Measurements from ENCODE around the gene KRTAP12-1.

The KRTAP12-1 gene

DNA sequence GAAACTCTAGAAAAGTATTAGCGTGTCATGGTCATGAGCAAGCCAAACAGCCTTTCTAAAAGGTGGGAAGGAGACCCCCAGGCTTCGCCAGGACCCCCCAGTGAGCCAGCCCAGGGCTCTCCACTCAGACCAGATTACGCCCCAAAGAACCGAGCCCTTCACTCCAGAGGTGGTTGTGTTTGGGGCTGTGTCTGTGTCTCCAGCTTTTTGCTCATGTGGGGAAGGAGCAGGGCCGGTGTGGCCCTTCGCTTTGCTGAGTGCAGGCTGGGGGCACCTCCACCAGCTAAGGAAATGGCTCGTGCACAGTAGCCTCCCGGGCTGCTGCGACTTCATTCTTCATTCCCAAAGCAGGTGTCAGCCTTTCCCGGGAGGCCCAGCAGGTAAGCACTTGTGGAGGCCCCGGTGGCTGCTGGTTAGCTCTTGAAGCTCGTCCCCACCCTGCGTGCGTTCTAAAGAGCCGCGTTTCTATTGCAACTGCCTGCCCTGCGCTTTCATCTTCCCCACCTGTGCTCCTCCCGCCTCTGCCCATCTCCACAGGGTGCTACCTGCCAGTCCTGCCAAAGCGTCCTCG, 28.9 kb upstream of the KRTAP12-1 start:
- no peak for DNase-seq

DNA sequence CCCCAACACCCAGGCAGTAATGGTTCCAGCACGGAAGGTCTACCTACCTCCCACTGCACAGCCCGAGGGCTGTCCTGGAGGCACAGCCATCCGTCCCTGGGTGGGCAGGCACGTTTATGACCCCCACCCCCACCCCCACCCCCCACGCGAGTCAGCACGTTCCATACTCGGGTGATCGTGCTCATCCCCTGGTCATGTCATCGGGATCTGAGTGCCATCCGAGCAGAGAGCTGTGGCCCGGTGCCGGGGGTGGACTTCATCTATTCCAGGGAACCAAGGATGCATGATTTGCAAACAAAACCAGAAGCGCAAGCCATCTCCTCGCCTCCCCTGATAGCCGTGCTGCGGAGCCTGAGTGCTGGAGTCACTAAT, 28.3 kb upstream of the KRTAP12-1 start:
- DNase-seq: no peak

DNA sequence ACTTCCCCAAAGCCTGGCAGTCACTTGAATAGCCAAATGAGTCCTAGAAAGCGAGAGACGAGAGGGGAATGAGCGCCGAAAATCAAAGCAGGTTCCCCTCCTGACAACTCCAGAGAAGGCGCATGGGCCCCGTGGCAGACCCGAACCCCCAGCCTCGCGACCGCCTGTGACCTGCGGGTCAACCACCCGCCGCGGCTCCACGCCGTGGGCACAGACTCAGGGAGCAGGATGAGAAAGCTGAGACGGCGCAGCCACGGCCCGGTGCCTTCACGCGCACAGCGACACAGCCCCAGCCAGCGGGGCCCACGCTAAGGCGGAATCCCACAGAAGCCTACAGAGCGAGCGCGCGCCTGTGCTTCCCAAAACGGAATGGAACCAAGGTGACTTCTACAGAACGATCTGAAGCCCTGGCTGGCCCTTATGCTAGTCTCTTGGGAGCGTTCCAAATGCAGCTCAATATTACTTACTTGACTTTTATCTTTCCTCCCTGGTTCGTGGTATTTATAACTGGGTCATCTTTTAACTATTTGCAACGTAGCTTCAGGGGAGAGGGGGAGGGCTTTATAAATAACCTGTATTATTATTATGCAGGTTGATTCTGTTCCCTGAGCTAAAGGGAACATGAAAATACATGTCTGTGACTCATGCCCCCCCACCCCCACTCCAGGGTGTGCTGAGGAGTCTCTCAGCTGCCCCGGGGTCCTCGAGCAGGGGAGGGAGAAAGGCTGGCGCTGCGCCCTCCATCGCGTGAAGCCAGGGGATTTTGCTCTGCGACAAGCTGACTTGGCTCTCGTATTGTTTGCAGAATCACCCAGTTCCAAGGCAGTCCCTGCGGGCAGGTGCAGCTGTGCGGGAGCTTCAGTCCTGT, 27.7 kb upstream of the KRTAP12-1 start:
- DNase-seq: no peak

DNA sequence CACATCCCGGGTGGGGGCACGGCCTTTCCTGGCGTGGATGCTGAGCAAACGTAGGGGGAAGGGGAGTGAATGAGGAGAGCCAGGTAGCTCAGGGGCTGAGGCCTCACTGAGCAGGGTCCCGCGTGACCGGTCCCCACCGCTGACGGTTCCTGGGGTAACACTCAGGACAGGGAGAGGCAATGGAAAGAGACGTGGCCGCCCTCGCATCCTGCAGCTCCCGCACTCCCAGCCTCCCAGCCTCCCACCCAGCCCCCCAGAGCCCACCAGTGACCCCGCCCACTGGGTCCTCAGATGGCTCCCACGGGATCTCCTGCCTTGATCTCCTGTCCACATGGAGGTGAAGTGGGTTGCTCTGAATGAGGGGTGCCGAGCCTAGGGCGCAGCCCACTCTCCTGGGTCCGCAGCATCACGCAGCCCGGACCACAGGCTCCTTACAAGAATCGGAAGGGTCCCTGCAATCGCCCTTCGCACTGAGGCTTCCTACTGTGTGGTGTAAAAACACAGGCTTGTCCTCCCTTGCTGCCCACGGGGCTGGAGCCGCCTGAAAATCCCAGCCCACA, 27.0 kb upstream of the KRTAP12-1 start:
- DNase-seq: no peak

DNA sequence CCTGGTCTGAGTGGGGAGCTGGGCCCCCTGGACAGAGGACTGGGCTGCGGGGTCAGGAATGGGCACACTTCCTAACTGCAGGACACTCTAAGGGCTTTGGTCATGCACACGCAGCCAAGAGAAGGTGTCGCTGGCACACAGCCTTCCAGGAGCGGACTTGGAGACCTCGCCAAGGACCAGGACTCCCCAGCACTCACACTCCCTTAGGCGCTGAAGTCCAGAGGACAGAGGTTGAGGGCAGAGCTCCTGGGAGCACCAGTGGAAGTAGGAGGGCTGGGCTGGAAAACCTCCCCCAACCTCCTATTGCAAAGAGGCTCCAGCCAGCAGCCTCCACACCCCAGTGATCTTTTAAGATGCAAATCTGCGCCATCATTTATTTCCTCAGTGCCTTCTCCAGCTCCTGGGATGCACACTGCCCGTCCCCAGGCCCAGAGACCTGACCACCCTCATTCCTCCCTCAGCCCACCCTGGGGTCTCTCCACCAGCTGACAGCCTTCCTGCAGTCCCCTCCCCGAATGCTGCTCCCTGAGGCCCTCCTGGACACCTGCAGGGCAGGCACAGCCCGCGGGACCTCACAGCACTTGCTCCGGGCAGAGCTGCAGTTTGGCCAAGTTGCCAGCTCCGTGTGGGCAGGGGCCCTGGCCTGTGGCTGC, 26.4 kb upstream of the KRTAP12-1 start:
- no peak for DNase-seq

DNA sequence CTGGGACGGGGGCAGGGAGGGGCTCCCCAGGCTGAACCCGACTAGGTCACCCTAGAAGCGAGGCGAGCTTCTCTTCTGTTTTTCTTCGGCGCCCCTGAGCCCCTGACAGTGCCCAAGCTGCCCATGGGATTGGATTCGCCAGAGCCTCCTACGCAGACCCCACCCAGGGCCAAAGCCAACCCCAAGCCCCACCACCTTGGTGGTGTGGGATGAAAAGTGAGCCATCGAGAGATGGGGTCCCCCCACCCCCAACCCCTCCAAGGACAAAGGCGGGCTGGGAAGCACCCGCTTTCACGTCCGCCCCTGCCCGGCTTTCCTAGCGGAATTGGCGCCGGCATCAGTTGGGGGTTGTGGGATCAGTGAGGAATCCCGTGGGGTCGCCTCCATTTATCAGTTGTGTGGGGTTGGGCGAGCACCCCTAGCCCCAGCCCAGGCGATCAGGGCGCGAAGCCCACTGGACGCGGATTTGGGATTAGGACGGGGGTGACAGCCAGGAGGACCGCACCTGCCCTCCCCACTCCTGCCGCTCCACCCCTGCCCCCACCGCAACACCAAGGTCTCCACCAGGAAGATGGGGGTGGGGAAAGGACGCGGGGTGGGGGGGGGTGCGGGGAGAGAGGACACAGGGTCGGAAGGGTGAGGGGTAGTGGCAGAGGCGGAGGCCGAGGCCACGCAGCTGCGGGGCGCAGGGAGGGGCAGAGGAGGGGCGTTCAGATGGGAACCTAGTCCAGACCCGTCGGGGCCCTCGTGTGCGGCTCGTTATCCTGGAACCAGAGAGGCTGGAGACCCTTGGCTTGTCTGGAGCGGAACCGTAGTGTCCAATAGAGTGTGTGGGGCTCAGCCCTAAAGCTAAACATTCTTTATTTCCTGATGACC, 25.0 kb upstream of the KRTAP12-1 start:
- no peak for DNase-seq

DNA sequence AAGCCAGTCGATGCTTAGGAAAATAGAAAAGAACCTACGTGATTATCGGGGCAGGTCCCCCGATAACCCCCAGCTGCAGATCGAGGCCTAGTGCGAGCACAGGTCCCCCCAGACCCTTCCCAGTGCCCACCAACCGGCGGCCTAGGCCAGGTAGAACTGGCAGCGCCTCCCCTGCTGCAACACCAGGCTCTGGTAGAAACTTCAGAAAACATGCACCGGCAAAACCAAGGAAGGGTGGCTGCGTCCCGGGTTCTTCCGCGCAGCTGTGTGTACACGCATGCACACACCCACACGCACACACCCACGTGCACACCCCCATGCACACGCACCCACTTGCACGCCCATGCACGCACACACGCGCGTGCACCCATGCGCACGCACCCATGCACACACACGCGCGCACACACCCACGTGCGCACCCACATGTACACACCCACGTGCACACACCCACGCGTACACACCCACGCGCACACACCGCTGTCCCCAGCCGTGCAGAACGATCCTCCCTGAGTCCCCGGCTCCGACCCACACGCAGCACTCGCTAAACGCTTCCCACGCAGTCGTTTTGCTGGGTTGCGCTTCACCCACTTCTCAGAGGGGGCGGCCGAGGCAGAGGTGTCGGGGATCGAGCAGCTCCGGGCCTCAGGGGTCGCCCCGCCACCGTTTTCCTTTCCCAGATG, 24.2 kb upstream of the KRTAP12-1 start:
- DNase-seq: no peak

DNA sequence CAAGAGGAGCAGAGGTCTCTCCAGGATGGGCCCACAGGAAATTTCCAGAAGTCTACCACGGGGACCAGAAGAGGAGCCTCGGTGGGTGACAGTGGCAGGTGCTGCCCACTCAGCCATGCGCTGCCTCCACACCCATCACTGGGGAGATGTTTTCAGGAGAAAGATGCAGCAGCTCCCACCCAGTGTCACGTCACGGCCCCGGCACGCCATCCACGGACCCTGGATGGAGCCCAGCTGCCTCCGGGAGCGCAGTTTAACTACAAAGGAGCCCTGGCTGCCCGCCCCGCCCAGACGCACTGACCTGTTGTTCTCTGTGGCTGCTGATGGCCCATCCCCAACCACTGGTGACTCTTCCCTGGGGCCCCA, 22.7 kb upstream of the KRTAP12-1 start:
- DNase-seq: no peak

DNA sequence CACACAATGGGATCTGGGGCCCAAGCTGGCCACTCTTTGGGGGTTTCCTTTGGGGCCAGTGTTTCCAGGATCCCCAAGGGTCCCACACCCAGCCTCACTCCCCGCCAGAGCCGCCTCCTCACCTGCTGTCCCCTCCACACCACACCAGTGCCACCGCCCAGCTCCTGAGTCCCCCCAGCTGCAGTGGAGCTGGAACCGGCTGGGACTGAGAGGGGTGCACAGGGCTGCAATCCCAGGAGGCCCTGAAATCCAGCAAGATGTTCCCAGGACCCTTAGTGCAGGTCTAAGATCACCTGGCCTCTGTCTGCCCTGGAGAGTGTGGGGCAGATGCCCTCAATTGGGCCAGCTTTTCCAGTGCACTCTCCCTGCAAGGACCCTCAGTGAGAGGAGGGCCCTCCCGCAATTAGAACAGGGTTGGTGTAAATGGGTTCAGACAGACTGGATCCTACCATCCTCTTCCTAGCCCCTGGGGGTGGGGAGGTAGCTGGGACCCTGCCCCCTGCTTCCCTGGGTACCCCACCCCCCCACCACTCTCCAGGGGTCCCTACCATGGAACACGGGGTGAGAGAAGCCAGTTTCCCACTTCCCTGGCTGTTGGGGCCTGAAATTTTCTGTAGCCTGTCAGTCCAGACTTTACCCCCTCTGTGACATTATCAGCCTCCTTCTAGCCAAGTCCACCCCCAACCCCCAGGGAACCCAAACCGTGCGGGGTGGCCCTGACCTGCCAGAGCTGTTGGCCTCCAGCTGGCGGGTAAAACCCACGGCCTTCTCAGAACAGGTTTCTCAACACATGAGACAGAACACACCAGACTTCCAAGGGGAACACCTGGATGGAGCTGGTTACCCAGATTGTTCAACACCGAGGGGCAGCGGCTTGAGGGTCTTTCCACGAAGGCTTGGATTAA, 22.0 kb upstream of the KRTAP12-1 start:
- no peak for DNase-seq

DNA sequence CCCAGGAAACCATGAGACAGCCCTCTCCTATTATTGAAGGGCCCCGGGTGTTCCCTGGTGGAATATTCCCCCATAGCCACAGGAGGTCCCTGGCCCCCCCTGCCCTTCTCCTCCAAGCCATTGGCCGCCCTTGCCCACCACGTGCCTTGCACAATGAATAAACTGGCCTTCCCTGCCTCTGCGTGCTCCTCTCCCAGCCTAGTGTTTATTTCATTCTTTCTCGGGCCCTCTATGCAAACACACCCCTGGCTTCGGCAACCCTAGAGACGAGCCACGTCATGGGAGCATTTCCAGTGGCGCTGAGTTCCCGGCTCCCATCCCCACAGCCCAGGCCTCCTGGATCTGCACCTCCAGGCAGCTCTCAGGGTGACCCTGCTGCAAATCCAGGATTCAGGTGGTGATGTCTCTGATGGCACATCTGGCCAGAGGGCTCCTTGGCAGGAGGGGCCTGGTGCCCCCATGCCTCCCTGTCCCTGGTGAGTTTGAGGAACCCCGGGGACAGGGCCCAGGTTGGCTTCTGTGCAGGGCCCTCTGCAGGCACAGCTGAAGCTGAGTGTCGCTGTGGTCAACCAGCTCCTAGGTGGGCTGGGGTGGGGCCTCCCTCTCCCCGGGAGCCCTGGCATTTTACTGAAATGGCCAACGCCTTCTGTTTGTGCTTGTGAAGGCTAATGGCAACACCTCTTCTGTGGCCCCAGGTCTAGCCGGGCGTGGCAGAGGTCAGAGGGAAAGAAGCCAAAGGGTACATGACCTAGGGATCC, 21.2 kb upstream of the KRTAP12-1 start:
- no peak for DNase-seq

DNA sequence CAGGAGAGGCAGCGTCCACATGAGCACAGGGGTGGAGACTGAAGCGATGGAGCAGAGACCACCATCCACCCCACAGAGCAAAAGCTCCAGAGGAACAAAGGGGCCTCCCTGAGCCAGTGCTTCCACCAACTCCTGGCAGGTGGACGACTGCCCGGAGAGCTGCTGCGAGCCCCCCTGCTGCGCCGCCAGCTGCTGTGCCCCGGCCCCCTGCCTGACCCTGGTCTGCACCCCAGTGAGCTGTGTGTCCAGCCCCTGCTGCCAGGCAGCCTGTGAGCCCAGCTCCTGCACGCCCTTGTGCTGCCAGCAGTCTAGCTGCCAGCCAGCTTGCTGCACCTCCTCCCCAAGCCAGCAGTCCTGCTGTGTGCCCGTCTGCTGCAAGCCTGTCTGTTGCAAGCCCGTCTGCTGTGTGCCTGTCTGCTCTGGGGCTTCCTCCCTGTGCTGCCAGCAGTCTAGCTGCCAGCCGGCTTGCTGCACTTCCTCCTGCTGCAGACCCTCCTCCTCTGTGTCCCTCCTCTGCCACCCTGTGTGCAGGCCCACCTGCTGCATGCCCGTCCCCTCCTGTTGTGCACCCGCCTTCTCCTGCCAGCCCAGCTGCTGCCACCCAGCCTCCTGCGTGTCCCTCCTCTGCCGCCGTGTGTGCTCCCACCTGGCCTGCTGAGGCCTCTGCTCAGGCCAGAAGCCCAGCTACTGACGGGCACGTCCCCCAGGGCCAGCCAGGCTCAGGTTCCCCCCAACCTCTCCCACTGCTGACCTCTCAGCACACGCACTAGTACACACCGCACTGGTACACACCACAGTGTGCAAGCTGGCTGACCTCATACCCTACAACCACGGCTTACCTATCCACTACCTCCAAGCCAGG, 20.4 kb upstream of the KRTAP12-1 start:
- no peak for DNase-seq

DNA sequence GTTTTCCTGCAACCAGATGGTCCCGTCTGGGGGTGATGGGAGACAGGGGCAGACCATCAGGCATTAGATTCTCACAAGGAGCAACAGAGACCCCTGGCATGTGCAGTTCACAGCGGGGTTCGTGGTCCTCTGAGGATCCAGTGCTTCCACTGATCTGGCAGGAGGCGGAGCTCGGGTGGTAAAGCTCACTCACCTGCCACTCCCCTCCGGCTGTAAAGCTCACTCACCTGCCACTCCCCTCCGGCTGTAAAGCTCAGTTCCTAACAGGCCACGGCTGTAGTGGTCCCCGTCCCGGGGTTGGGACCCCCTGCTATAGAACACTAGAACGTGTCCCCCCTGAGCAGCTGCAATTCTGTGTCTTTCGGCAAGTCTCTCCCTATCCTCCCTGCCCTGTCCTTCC, 19.6 kb upstream of the KRTAP12-1 start:
- no peak for DNase-seq

DNA sequence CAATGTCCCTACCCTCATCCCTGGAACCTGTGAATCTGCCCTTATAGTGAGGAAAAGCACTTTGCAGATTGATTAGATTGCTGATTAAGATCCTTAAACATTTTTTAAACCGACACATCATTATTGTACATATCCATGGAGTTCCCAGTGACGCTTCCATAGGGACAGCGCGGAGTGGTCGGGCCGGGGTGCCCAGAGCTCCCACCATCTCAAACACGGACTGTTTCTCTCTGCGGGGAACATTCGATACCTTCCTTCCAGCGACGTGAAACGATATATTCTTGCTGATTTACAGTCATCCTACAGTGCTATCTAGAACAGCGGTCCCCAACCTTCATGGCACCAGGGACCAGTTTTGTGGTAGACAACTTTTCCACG, 19.0 kb upstream of the KRTAP12-1 start:
- DNase-seq: no peak

DNA sequence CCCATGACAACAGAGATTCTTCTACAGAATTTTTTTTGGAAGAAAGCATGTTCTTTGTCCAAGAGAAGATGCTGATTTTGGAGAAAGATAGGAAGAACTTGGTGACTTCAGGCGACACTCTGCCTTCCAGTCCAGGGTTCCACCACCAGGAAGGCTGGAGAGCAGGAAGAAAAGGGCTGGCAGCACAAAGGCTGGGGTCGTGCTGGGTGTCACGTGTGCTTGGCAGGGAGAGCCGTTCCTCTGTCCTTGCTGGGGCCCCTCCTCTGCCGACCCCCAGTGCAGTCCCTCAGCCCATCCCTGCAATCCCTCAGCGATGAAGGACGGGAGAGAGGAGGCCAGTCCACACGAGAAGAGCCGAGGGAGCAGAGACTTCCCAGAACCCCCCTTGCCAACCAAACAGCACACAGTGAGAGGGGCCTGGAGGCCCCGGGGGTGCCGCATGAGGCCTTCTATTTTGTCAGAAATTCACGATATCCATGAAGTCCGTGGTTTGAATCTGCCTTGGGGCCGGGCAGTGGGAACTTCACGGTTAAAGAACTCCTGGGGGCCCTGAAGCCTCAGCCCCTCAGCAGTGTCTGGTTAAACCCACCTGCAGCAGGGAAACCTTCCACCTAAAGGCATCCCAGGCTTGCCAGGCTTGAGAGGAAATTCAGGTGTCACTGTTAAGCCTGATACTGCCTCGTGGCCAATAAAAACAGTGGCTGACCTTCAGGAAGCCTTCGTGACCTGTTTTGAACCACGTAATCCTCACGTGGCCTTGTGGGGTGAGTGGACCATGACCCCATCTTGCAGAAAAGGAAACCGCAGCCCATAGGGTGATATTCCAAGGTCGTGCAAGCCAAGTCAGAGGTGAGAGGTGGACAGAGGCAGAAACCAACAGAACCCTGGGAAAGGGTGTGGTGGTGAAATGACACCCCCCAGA, 18.4 kb upstream of the KRTAP12-1 start:
- no peak for DNase-seq

DNA sequence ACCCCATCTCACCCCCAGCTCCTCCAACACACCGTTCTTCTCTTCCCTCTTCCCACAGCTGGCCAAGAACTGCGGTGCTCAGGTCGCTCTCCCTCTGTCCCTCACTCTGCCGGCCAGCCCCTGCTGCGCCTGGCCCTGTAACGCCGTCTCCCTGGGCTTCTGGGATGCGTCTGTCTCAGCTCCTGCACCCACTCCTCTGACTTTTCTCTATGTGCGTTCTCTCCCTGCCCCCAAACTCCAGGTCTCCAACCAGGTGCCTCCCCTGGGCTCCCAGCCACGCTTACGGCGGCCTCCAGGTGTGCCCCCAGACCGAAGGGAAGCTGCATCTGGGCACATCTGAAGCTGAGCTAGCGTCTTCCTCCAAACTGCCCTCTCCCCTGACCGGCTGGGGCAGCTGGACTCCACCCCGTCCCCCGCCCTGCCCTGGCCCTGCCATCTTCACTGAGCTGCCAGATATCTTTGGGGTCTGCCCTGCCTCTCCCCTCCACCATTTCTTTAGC, 17.6 kb upstream of the KRTAP12-1 start:
- DNase-seq: no peak

DNA sequence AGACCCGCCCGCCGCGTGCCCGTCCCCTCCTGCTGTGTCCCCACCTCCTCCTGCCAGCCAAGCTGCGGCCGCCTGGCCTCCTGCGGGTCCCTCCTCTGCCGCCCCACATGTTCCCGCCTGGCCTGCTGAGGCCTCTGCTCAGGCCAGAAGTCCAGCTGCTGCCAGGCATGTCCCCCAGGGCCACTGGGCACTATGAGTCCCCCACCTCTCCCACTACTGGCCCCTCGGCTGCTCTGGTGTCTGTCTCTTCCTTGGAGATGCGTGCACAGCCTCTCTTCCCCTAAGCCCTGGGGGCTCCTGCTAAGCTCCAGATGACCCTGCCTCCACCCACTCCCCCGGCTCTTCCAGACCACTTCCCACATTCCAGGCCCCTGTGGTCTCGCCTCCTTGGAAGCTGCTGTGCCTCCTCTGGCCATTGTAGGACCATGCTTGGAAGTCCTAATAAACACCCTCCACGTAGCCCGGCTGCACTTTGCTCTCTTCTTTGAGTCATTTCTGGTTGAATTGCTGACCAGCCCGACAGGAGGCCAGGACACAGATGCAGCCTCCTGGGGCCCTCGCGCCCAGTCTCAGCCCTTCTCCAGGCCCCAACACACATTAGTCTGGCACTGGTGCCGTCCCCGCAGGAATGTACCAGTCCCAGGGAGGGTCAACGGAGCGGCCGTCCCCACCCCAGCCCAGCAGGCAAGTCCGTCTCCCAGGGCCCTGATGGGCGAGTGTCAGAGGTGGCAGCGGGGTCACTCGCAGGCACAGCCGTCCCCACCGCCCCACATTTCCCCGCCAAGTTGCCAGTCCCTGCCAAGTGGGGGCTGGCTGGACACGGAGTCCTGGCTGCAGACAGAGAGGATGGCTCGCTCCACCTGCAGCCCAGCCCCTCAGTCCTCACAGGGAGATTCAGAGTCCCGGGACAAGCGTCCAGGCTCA, 16.1 kb upstream of the KRTAP12-1 start:
- DNase-seq: no peak
